Measurements from ENCODE around the gene OXER1. TPM values are rescaled to one million over a fixed set of nuclear protein-coding genes. Genes with fewer than 3 reads are reported as not detected.

OXER1 gene
- total and polyA plus RNA-seq, 2 of the 13 experiments (the other 11 are each of a cell fraction or from before 2014, with no cell fraction given): 8.0 to 9.0 TPM

DNA sequence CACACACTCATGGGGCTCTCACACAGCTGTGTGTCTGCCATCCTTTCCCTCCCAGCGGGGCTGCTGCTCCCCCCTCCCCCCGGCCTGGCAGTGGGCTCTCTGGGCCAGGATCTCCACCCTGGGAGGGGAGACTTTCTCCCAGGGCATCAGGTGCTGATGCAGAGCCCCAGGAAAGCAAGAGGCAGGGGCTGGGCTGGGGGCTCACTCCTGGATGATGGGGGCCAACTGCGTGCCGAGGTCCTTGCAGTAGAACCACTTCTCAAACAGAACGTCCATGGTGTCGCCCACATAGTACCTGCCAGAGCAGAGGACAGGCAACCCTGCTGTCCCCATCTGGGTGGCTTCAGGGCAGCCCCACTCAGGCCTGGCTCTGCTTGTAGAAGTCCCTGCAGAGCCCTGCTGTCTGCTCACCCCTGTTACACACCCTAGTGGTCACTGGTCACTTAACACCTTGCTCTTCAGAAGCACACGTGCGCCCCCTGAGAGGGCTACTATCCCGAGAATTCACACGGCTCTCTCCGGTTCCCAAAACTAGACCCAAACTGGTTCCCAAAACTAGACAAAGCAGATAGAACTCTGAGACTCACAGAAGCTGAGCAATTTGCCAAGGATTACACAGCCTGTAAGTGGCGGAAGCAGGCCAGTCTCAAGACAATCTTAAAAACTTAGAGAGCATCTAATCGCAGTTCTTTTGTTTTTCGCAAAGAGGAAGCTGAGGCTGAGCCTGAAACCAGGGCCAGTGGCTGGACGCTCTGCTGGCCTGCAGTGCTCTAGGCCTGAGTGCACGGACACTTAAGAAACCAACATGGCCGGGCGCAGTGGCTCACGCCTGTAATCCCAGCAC is 6.6 kb upstream of the OXER1 start (continued):
- TF ChIP-seq HMGXB4 (CRISPR knock-in tag; IDR thresholded peaks at IDR 0.05; ENCODE audit: borderline replicate concordance in 1 of 2, low read depth in 1 of 2): 0 out of 4 replicates have a peak, but pooled peaks of 1 of the 2 experiments have one; percentile 47

- H3K27me3 ChIP-seq (ENCODE audit: control insufficient read depth in 1 of 2, insufficient read depth in 2 of 2, low read length in 2 of 2): no peaks in the 10 kb centered on the region
- H4K20me1 ChIP-seq (ENCODE audit: insufficient read depth, low read length): no peaks in the 10 kb centered on the region
- ChIA-PET CTCF (ENCODE audit: low intra/inter-chr PET ratio, low total read pairs) (interaction anchor here (1.1 kb wide), 1 partner anchor 24 kb away, joined by 3 read pairs; no protein-coding TSS in a partner anchor), POLR2A (interaction anchor here (1.3 kb wide), 1 partner anchor 23 kb away, joined by 5 read pairs; the partner anchor contains the start of gene HAAO)
- no peak overlapping the region for H3K4me3 ChIP-seq (replicated peaks in 1 of 3; ENCODE audit: insufficient read depth in 1 of 3, low read depth in 2 of 3, low read length in 3 of 3)
- ATAC-seq: peak; percentile 3; the same call in 1 of the 3 replicates
- H3K27ac ChIP-seq (ENCODE audit: extremely low read length, insufficient read depth, low read length): no peak overlapping the region
- 94% methylated on average over 10 of the region's 10 CpGs for WGBS (ENCODE audit: low lambda C conversion rate)
- no peak for FAIRE-seq
- H3K4me1 ChIP-seq (ENCODE audit: insufficient read depth, low read length): no peaks in the 10 kb centered on the region
- no TSS peak for BruUV-seq (replicated peaks)
- H3K36me3 ChIP-seq (replicated peaks in 1 of 2; ENCODE audit: control insufficient read depth in 1 of 2, insufficient read depth in 2 of 2, low read length in 2 of 2): peaks cover 1 to 3% of the 10 kb centered on the region in 2 experiments; a peak in 4 of 5 replicates
- no peak overlapping the region for H3K4me2 ChIP-seq (ENCODE audit: low read depth, low read length)
- H2AFZ ChIP-seq (ENCODE audit: low read length): no peak overlapping the region
- TF ChIP-seq KLF13 (CRISPR knock-in tag; IDR thresholded peaks at IDR 0.05) (no peak), POLR2G (IDR thresholded peaks at IDR 0.05; ENCODE audit: low read depth, low read length) (0 out of 2 replicates have a peak, but pooled peaks have one; percentile 22), ZNF781 (CRISPR knock-in tag; IDR thresholded peaks at IDR 0.05; ENCODE audit: borderline replicate concordance, not compliant biosample characterization) (peak; percentile 5), MZF1 (CRISPR knock-in tag; IDR thresholded peaks at IDR 0.05; ENCODE audit: borderline replicate concordance) (no peak), MED8 (CRISPR knock-in tag; IDR thresholded peaks at IDR 0.05; ENCODE audit: insufficient replicate concordance) (no peak), MTA3 (CRISPR knock-in tag; IDR thresholded peaks at IDR 0.05) (no peak)
- TF ChIP-seq, protein P1, sequence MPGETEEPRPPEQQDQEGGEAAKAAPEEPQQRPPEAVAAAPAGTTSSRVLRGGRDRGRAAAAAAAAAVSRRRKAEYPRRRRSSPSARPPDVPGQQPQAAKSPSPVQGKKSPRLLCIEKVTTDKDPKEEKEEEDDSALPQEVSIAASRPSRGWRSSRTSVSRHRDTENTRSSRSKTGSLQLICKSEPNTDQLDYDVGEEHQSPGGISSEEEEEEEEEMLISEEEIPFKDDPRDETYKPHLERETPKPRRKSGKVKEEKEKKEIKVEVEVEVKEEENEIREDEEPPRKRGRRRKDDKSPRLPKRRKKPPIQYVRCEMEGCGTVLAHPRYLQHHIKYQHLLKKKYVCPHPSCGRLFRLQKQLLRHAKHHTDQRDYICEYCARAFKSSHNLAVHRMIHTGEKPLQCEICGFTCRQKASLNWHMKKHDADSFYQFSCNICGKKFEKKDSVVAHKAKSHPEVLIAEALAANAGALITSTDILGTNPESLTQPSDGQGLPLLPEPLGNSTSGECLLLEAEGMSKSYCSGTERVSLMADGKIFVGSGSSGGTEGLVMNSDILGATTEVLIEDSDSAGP (CRISPR knock-in tag; IDR thresholded peaks at IDR 0.05; ENCODE audit: borderline replicate concordance): peak; percentile 18; the same call in 1 of the 2 replicates
- in situ Hi-C loops (cut with HindIII; ENCODE audit: extremely low pct_ligation_motif_present, low pct_unique_long_range_greater_than_20kb) (no loop called here), intact Hi-C loops (cut with micrococcal nuclease; ENCODE audit: unreplicated experiment) (no loop called here)
- no peak overlapping the region for H3K9ac ChIP-seq (ENCODE audit: insufficient read depth, low read depth, low read length)
- H3K9me3 ChIP-seq (ENCODE audit: low read length): no peaks in the 10 kb centered on the region
- DNase-seq (ENCODE audit: low spot score): no peak
- no peaks in the 10 kb centered on the region for H3K79me2 ChIP-seq (ENCODE audit: insufficient read depth, low read length)
These were observed 5.8 kb upstream of the OXER1 start for GRCh38 chr2:42769583-42770287.
